GM12873 (cell line): ENCODE data around the gene STAG1.

Experiments used
- TF ChIP-seq, protein P1 (sequence below): IDR thresholded peaks from 2 replicates; pipeline ENCODE4 v1.5.1; 2012; ENCODE audit warnings: low read depth, mild to moderate bottlenecking, moderate library complexity, low read length, control low read depth; ENCODE audit not compliant: insufficient read depth; ENCODE audit errors: missing control alignments

The STAG1 gene

DNA sequence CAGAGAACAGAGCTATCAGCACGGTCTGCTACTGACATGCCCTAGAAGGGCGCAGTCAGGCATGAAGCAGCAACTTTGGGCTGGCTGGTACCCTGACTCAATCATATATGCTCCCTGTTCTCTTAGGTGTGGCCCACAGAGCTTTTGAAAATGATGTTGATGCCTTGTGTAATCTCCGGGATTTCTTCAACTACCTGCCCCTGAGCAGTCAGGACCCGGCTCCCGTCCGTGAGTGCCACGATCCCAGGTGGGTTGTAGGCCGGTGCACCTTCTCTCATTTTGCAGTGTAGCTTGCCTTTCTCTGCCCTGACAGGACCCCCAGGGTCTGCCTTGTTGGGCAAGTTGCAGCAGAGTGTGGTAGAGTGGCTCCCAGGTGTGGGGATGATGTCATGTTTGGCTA lies 454.4 kb downstream of the STAG1 start:
- TF ChIP-seq, protein P1, sequence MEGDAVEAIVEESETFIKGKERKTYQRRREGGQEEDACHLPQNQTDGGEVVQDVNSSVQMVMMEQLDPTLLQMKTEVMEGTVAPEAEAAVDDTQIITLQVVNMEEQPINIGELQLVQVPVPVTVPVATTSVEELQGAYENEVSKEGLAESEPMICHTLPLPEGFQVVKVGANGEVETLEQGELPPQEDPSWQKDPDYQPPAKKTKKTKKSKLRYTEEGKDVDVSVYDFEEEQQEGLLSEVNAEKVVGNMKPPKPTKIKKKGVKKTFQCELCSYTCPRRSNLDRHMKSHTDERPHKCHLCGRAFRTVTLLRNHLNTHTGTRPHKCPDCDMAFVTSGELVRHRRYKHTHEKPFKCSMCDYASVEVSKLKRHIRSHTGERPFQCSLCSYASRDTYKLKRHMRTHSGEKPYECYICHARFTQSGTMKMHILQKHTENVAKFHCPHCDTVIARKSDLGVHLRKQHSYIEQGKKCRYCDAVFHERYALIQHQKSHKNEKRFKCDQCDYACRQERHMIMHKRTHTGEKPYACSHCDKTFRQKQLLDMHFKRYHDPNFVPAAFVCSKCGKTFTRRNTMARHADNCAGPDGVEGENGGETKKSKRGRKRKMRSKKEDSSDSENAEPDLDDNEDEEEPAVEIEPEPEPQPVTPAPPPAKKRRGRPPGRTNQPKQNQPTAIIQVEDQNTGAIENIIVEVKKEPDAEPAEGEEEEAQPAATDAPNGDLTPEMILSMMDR = no peak

DNA sequence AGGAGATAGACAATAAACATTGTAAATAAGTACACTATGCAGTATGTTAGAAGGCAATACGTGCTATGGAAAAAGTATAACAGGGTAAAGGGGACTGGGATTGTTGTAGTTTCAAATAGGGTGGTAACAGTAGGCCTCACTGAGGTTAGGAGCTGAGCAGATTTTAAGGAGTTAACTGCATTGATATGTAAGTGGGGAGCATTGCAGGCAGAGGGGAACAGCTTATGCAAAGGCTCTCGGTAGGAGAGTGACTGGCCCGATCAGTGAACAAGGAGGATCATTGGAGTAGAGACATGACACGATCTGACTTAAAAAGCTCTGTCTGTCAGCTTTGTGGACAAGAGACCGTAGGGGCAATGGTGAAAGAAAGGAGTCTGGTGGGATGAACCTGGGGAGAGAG lies 455.2 kb downstream of the STAG1 start:
- TF ChIP-seq, protein P1 = no peak

DNA sequence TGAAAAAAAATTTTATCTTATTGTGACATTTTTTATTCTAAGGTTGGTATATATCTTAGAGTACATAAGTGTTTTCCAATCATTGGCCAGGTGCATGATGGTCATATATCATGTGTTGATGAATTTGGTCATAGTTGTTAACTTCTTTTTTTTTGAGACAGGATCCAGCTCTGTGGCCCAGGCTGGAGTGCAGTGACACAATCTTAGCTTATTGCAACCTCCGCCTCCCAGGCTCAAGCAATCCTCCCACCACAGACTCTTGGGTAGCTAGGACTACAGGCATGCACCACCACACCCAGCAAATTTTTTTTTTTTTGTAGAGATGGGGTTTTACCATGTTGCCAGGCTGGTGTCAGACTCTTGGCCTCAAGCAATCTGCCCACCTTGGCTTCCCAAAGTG lies 458.0 kb downstream of the STAG1 start:
- TF ChIP-seq, protein P1 = no peak

DNA sequence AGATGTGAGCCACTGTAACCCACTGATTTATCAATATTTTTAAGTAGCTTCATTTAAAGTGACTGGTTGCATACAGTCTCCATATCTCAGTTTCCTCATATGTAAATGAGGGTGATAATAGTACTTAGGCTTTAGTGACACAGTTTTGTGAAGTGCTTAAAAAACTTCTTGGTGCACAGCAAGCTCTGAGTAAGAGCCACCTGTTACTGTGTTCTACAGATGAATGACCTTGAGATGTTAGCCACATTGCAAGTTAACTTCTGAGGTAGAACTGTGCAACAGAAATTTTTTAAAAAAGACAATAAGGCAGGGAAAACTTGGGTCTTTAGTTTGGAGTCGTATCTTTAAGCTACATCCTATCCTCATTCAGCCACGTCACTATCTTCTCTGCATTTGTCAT lies 458.9 kb downstream of the STAG1 start:
- TF ChIP-seq, protein P1 = no peak

DNA sequence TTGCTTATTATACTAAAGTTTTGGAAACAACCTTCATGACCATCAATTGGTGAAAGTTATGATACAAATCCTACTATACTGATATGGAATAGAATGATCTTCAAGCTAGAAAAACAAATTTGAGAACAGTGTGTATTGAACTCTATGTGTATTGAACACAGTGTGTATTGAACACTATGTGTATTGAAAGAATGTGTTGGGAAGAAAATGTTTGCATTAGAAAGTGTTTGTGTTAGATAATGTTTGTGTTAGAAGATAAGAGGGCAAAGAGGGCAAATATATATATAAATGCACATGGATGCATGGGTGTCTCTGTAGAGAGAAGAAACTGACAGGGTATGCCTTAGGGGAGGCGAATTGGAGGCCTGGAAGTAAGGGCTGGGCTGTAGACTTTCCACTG lies 459.7 kb downstream of the STAG1 start:
- TF ChIP-seq, protein P1 = no peak

DNA sequence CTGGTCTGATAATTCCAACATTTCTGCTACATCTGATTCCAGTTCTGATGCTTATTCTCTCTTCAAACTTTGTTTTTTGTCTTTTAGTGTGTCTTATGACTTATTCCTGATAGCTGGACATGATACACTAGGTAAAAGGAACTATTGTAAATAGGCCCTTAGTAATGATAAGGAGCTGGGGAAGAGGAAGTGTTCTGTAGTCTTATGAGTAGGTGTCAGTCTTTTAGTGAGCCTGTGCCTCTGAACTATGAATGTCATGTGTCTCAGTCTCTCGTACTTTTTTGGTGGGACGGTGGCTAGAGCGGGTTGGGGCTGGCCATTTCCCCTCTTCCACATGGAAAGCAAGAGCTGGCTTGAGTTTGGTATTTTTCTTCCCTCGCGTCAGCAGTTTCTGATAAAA lies 460.9 kb downstream of the STAG1 start:
- TF ChIP-seq, protein P1 = no peak
